Epithelial cell of proximal tubule (primary cell): ENCODE results near the gene SORCS2. TPM values are rescaled to one million over a fixed set of nuclear protein-coding genes. Genes with fewer than 3 reads are reported as not detected.

Experiments
- DNase-seq: peaks from one replicate; pipeline ENCODE4 v3.0.0-alpha.2; 2011; ENCODE audit warnings: low read depth
- H3K4me3 ChIP-seq: 2 replicates; pipeline ENCODE4 v1.5.1; 2011; ENCODE audit warnings: low read depth, mild to moderate bottlenecking, low read length
- total RNA-seq: library from RNA; depleted of rRNA; stranded (reverse); fragments of >200 nt; gene quantifications from 2 replicates; pipeline ENCODE4 v1.2.3, GENCODE V29; 2015
- TF ChIP-seq, protein P1 (sequence below): conservative IDR thresholded peaks from 2 replicates; pipeline ENCODE4 v1.5.1; 2012; ENCODE audit warnings: low read depth, mild to moderate bottlenecking, low read length

Gene SORCS2
- total RNA-seq, 1 donor from 2014 or later = 0.29 TPM

DNA sequence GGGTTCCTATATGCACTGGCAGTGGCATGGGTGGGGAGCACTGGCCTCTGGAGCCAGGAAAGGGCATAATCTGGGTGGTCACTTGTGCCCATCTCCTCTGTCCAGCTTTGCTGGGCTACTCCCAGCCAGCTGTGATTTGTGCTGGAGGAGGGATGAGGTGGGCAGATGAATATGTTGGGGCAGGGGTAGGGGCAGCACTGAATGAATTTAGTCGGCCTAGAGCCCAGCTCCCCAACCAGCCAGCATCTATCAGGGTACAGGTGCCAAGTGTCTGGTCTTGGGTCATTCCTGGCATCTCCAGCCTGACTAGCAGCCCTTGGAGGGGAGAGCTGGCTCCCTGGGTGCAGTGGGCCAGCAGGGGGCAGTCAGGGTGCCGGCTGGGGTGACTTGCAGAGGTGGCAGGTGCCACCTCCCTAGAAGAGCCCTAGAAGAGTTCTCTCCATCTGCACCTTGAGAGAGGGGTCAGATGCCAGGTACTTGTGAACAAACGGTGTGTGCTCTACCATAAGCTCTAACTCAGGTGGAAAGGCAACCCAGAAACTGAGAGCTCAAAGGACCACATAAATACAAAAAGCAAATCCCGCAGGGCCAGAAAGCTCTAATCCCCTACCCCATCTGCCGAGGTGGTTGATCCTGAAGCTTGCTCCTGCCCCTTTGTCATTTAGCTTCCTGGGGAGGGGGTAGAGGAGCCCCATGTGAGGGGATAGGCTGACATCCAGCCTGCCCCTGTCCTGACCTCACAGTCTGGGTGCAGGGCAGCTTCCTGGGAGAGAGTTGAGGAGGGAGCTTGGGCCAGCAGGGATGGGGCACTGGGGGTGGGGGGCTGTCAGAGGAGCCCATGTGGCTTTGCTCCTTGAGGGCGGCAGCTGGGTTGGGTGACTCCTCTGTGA is 2.2 kb downstream of the SORCS2 start:
- no peak overlapping the region for H3K4me3 ChIP-seq
- no peak for DNase-seq
- TF ChIP-seq, protein P1, sequence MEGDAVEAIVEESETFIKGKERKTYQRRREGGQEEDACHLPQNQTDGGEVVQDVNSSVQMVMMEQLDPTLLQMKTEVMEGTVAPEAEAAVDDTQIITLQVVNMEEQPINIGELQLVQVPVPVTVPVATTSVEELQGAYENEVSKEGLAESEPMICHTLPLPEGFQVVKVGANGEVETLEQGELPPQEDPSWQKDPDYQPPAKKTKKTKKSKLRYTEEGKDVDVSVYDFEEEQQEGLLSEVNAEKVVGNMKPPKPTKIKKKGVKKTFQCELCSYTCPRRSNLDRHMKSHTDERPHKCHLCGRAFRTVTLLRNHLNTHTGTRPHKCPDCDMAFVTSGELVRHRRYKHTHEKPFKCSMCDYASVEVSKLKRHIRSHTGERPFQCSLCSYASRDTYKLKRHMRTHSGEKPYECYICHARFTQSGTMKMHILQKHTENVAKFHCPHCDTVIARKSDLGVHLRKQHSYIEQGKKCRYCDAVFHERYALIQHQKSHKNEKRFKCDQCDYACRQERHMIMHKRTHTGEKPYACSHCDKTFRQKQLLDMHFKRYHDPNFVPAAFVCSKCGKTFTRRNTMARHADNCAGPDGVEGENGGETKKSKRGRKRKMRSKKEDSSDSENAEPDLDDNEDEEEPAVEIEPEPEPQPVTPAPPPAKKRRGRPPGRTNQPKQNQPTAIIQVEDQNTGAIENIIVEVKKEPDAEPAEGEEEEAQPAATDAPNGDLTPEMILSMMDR = peak; percentile 80

DNA sequence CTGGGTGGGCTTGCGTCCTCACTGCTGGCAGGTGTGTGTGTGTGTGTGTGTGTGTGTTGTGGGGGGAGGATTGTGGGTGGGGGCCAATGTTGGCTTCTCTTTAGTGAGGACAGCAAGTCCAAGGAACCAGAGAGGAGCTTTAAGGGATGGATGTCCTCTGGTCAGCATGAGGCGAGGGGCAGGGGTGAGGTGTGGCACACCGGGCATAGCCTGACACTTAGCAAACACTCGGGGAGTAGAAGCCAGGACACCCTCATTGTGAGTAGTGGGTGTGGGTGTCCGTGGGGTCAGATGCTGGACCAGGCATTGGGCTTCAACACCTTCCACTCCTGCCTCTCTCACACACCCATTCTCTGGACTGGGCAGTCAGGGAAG is 2.8 kb downstream of the SORCS2 start:
- no peak for DNase-seq
- no peak overlapping the region for H3K4me3 ChIP-seq
- TF ChIP-seq, protein P1 = no peak

GRCh38 chr4:7195546-7196287 is 3.4 kb downstream of the SORCS2 start:
- no peak overlapping the region for H3K4me3 ChIP-seq
- TF ChIP-seq, protein P1 = no peak
- DNase-seq = no peak

- H3K4me3 ChIP-seq = no peak overlapping the region
- TF ChIP-seq, protein P1 = no peak
- DNase-seq = no peak
These were observed 3.9 kb downstream of the SORCS2 start for GRCh38 chr4:7196288-7196651.

- no peak for DNase-seq
- TF ChIP-seq, protein P1 = no peak
- no peak overlapping the region for H3K4me3 ChIP-seq
These were observed 4.4 kb downstream of the SORCS2 start for GRCh38 chr4:7196736-7197135.

- TF ChIP-seq, protein P1 = no peak
- H3K4me3 ChIP-seq = no peak overlapping the region
- DNase-seq = no peak
These were observed 5.6 kb downstream of the SORCS2 start for GRCh38 chr4:7197910-7198309.
